ENCODE measurements around the gene KAZALD1.
"Not testable (repeated sequence)": the region's sequence is repeated elsewhere in the genome, so short reads cannot be mapped to it uniquely, and the experiment has no call there.

KAZALD1 gene

GRCh38 chr10:101030496-101031127 is 31.2 kb upstream of the KAZALD1 start:
- FAIRE-seq = no peak
- no peak for DNase-seq (ENCODE audit: low spot score)

DNA sequence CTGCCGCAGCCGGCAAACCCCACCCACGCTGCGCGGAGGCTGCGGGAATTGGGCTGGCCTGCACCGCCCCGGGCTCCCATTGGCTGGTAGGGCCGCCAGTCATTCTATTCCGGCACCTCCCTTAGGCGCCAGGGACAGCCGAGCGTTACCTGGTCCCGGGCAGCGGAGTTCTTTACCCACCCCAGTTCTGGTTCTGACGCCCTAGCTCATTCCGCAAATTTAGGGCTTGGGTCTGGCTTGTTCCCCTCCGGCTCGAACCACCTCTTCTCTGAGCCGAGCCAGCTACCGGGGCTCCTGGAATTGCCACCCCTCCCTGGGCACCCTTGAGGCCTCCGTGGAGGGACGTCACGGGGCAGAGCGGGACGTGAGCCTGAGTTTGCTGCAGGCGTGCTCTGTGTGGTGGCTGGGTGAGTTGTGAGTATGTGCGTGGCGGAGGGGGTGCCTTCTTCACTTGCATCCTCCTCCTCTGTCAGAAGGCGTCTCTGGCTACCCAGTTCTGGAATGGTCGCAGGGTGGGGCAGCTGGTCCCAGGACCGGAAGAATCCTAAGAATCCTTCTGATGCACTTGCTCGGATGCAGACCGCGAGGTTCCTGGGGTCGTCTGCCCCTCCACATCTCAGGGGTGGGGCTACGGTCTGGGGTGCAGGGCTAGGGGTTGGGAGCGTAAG is 30.5 kb upstream of the KAZALD1 start, which contains the start of the genes PDZD7 and SFXN3:
PDZD7 (minus strand) TSS at position 2 of the 668 bp plus-strand sequence. CDS start 910 bp downstream, outside the sequence.
SFXN3 (plus strand) TSS at position 107 of the 668 bp plus-strand sequence. CDS start 3,461 bp downstream, outside the sequence.
- FAIRE-seq (no peak), DNase-seq (ENCODE audit: low spot score) (peak; percentile 85)

GRCh38 chr10:101031796-101032636 is 29.8 kb upstream of the KAZALD1 start:
- peak; percentile 28 for DNase-seq (ENCODE audit: low spot score)
- FAIRE-seq = no peak

GRCh38 chr10:101032637-101033224 is 29.1 kb upstream of the KAZALD1 start:
- FAIRE-seq = peak; percentile 80
- DNase-seq (ENCODE audit: low spot score) = peak; percentile 87

- DNase-seq (ENCODE audit: low spot score) (no peak), FAIRE-seq (no peak)
Measured at GRCh38 chr10:101033276-101033675, 28.5 kb upstream of the KAZALD1 start.

- not testable (repeated sequence) for DNase-seq (ENCODE audit: low spot score); FAIRE-seq
Measured at GRCh38 chr10:101034404-101034803, 27.4 kb upstream of the KAZALD1 start.

DNA sequence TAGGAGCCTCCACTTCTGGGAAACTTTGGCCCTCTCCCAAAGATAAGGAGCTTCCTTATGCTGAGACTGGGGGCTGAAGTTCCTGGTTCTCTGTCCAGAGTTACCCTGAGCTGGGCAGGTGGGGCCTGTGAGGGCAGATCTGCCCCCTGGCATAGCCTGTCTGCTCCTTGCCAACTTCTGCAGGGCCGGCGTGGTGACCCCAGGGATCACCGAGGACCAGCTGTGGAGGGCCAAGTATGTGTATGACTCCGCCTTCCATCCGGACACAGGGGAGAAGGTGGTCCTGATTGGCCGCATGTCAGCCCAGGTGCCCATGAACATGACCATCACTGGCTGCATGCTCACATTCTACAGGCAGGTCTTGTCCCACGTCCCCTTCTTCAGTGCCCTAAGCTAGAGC is 26.5 kb upstream of the KAZALD1 start:
- DNase-seq (ENCODE audit: low spot score) = no peak
- no peak for FAIRE-seq

DNA sequence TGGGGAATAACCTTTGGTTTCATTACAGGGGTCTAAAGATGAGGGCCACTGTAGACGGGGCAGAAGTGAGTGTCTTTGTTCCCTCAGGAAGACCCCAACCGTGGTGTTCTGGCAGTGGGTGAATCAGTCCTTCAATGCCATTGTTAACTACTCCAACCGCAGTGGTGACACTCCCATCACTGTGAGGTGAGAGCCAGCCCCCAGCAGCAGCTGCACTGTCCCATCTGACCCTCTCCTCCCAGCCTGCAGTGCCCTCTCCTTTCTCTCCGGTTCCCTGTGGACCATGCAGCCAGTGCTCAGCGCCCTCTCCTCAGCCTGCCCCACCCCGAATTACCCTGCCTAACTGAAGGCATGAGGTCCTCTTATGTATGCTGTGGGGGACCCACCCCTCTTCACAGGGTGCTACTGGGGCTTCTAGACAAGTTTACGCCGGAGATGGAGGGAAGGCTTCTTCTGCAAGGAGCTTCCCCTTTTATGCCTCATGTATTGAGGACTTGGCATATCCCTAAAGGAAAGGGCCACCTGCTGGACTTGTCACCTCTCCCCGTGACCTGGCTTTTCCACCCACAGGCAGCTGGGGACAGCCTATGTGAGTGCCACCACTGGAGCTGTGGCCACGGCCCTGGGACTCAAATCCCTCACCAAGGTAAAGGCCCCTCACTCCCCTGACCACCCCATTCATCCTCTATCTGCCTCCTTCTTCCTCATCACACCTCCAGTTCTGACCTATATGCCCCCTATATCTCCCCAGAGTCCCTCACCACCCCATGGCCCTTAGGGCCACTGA is 25.7 kb upstream of the KAZALD1 start:
- FAIRE-seq (no peak), DNase-seq (ENCODE audit: low spot score) (no peak)

- DNase-seq (ENCODE audit: low spot score) (no peak), FAIRE-seq (no peak)
Measured at GRCh38 chr10:101036726-101037125, 25.1 kb upstream of the KAZALD1 start.

DNA sequence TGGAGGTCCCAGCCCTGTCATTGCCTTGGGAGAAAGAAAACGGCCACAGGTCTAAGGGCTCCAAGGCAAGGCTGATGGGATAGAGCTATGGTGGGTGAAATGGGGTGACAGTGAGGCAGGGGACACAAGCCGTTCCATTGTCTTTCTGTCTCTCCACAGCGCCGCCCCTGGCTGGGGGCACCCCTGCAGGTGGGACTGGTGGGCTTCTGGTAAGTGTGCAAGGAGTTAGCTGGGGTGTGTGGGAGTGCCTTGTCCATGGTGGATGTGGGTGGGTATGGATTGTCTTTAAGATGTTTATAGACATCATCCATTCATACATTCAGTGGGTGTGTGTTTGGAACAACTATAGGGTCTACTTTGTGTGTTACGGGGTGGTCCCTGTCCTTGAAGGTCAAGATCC is 23.3 kb upstream of the KAZALD1 start:
- no peak for DNase-seq (ENCODE audit: low spot score)
- no peak for FAIRE-seq

- FAIRE-seq = no peak
- no peak for DNase-seq (ENCODE audit: low spot score)
Measured at GRCh38 chr10:101040061-101040460, 21.7 kb upstream of the KAZALD1 start.

- FAIRE-seq (no peak), DNase-seq (ENCODE audit: low spot score) (no peak)
Measured at GRCh38 chr10:101040851-101041250, 20.9 kb upstream of the KAZALD1 start.

DNA sequence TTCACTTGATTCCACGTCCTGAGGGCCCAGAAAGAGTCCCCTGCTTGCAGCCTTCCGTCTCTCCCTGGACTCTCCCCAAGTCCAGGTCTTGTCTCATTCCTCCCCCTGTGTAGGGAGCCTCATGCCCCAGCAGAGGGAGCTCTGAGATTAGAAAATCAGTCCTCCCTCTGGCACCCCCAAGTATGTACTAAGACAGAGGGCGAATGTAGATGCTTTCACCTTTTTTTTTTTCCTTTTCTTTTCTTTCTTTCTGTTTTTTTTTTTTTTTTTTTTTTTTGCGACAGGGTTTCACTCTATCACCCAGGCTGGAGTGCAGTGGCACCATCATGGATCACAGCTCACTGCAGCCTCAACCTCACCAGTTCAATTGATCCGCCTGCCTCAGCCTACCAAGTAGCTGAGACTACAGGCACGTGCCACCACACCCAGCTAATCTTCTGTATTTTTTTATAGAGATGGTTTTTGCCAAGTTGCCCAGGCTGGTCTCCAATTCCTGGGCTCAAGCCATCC is 20.5 kb upstream of the KAZALD1 start:
- FAIRE-seq (peak; percentile 58), DNase-seq (ENCODE audit: low spot score) (peak; percentile 61)

- DNase-seq (ENCODE audit: low spot score) (no peak), FAIRE-seq (no peak)
Measured at GRCh38 chr10:101042118-101042517, 19.7 kb upstream of the KAZALD1 start.

DNA sequence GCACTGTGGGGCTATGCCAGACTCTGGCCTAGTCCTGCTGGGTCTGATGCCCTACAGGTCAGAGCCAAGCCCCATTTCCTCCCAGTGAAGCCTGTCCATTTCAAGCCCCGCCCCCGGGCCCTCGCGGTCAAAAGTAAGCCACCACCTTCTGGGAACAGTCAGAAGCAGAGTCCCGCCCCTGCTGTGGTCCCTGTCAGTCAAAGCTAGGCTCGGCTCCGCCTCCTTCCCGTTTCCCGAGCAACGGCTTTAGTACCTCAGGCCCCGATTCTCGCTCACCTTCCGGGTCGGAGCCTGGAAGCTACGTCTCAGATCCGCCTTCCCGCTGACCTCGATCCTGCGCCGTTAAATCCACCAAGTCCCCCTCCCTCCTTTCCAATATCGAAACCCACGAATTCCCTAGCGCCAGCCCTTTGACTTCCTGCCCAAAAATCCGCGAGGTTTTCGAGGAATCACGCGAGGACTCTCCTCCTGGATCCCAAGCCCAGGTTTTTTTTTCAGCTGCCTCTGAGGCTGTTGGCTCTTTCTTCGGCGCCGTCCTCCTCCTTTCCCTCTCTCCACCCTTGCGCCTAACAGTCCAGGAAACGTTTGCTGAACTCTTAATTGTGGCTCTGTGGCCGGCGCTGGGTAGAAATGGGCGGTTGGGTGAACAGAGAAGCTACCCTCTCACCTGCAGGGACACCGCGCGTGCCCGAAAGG is 19.0 kb upstream of the KAZALD1 start:
- DNase-seq (ENCODE audit: low spot score) (peak; percentile 96), FAIRE-seq (peak; percentile 92)

DNA sequence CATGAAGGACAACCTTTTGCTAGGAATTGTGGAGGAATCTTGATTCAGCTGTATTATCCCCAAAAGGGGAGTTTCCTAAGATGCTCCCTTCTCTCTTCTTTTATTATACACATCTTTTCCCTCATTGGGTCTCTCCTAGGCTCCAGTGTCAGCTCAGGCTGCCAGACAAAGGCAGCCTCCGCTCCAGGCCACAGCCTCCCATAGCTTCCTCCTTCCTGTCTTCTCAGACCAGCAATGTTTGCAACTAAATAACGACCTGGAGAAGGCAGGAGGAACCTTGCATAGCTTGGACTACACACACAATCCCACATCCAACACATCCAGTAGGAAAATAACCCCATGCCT is 18.5 kb upstream of the KAZALD1 start:
- no peak for FAIRE-seq

GRCh38 chr10:101044117-101044516 is 17.7 kb upstream of the KAZALD1 start:
- no peak for FAIRE-seq
- DNase-seq (ENCODE audit: low spot score) = no peak

More for the DNA sequence above, 18.5 kb upstream of the KAZALD1 start:
- peak; percentile 9 for DNase-seq (ENCODE audit: low spot score)

DNA sequence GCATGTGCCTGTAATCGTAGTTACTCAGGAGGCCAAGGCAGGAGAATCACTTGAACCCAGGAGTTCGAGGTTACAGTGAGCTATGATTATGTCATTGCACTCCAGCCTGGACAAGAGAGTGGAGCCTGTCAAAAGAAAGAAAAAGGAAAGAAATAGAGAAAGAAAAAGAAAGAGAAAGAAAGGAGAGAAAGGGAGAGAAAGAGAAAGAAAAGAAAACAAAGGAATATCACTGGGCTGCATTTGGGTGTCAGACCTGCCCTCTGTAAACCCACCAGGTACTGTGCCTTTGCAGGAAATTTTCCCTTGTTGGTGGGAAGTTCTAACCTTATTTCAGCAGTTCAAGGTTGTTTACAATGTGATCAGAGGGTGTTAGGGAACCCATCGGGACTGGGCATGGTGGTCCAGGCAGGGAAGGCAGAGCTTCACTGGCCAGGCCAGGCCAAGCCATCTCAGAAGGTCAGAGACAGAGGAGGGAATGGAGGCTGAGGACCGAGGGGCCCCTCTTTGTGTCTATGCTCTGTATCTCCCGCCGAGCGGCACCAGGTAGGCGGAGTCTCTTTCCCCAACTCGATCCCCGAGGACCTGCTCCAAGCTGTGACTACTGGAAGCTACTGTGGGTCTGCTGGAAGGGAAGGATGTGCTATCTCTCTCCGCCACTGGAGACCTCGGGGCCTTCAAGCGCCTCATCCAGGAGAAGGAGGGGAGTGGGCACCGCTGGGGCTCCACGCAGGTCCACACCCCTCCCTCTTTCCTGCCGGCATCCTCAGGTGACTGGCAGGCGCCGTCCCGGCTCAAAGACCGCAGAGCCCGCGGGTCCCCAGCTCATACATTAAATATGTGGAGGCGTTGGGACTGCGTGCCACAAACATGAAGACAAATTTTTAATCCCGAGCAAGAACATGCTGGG is 15.2 kb upstream of the KAZALD1 start:
- DNase-seq (ENCODE audit: low spot score) (no peak), FAIRE-seq (no peak)

DNA sequence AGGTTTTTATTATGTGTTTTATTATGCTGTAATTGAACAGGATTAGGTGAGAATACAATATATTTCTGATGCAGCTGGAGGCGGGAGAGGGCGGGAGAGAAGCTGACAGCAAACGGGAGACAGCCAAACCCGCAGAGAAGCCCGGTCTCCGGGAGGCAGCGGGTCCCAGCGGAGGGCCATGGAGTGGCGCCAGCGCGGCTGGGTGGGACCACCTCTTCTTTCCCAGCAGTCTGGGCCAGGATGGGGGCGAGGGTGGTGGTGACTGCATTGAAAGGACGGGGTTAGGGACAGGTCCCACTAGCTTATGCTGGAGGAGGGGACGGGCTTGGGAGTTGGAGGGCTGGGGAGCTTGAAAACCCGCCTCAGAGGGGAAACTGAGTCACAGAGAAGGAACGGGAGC is 14.5 kb upstream of the KAZALD1 start:
- FAIRE-seq = no peak

More for the DNA sequence above, 14.5 kb upstream of the KAZALD1 start:
- DNase-seq (ENCODE audit: low spot score) = no peak
